ENCODE measurements around the gene ENDOU.

ENDOU gene

DNA sequence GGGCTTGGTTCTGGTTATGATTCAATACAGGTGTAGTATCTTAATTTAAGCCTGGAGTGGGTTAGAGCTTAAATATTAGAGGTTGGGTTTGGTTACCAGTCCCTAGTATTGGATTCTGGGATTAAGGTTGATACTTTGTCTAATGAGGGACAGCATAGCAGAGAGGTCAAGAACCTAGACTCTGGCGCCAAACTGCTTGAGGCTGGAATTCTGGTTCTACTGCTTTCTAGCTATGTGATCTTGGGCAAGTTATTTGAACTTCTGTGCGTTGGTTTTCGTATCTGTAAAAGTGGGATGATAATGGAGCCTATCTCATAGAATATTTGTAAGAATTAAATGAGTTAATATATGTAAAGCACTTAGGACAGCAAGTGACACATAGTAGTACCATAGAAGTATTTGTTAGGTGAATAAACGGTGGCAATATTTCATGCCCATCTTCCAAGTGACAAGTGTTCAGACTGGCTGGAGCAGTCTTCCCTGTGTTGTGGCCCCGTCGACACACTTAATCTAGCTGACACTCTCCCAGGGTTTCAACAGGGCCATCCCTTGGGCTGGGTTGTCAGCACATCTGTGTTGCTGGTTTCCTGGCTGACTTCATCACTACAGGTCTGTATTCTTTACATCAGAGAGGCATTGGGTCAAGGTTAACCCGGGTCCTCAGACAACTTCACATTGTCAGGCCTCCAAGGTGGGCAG is 3.0 kb downstream of the ENDOU start:
- DNase-seq: no peak

DNA sequence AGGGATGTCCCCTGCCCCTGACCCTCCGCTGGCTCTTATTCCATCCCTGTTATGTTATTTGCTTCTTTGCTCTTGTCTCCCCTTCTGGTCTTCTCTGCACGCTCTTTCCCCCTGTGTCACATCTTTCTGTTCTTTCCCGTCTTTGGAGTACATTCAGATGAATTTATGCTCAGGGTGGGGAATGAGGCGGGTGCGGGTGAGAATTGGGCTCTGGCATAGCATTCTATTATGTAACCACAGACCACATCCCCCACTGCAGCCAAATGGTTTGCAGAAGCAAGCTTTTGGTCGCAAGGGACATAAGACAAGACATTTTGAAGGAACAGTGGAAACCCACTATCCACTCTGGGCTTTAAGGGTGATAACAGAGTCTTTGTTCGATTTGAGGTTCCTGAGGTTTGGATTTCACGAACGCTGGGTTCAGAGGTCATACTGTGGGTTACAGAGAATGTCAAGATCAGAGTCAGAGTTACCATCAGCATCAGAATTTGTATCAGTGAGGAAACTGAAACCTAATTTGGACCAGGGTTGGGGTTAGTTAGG is 3.8 kb downstream of the ENDOU start:
- no peak for DNase-seq

DNA sequence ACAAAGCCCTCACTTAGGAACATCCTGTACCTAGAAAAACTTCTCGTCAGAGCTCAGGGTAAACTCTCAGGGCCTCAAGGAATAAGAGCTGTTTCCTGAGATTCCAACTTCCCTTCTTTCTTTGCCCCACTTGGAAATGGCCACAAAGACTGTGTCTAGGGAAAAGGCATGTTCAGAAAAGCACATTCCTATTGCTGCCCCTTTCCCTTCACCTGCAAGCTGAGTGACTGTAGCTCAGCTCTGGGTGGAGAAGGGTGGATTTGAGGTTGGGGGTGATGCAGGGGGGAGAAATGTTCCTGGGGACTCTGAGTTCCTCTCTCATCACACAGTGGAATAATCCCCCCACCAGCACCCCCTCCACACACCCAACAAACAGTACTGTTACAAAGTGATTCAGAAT is 6.8 kb downstream of the ENDOU start:
- no peak for DNase-seq

DNA sequence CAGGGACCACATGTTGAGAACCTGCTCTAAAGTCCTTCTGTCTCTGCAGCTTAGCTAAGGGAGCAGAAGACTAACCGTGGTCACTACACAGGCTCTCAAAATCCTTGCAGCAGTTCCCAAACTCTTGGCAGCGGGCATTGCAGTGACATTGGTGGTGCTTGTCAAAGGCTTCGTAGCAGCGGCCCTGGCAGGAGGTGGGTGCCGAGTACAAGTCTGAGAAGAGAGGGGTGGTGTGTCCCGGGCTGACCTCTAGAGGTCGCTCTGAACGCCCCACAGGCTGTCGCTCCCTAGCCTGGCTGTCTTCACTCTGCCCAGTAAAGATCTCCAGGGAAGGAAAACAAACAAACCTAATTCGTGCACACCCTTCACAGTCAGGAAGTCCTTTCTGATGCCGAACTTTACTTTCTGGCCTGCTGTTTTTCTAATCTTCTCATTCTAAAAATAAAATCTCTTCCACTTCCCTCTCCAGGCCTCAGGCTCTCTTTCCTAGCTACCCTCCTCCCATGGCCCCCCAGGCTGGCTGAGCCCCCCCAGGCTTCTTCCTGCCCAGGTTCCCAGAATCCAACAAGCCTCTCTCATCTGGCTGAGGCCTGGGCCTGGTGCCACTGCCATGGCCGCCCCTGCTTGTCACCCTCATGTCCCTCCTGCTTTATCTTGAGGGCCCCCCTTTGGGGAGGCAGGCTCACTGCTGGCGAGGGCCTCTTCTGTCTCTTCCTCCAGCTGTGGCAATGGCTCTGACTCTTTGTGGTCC is 7.7 kb downstream of the ENDOU start:
- peak in 47 of 51 donors; percentile 18 to 90 (median 73) for DNase-seq

DNA sequence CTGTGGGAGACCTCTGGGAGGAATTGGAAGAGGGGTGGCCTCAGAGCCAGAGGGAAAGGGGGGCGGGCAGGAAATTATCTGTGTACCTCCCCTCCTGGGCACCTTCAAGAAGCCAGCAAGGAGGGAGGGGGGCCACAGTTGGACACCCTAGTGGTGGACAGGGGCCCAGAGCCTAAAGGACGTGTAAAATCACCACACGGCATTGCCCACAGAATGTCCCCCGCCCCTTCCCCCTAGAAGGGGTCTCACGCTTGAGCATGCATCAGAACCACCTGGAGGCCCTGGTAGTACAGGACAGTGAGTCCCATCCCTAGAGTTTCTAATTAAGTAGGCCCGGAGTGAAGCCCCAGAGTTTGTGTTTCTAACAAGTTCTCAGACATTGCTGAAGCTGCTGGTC is 8.2 kb downstream of the ENDOU start:
- DNase-seq: no peak

DNA sequence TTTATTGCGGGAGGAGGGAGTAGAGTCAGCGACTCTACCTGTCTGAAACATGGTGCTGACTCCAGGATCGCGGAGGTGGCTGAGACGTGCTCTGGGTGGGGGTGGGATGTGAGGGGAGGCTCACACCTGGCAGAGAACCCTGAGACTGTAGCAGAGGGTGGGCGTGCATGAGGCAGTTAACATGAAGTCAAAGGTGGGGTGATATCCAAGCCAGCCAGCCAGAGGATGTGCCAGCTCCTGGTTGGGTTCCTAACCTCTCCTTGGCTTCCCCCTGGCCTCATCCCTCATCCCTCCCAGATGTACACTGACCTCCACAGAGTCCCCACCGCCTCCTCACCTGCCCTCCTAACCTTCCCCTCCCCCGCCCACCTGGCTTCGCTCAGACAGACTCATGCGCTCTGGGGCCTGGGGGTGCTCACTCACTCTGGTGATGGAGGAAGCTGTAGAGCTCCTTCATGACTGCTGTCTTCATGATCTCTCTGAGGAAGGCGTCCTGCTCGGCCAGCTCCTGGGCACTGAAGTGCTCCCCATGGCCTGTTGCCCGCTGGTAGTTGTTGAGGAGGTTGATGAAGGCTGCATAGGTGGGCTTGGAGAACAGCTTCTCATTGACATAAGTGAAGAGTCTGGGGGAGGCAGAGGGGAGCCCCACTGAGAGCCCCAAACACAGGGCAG is 9.3 kb downstream of the ENDOU start:
- no peak for DNase-seq

DNA sequence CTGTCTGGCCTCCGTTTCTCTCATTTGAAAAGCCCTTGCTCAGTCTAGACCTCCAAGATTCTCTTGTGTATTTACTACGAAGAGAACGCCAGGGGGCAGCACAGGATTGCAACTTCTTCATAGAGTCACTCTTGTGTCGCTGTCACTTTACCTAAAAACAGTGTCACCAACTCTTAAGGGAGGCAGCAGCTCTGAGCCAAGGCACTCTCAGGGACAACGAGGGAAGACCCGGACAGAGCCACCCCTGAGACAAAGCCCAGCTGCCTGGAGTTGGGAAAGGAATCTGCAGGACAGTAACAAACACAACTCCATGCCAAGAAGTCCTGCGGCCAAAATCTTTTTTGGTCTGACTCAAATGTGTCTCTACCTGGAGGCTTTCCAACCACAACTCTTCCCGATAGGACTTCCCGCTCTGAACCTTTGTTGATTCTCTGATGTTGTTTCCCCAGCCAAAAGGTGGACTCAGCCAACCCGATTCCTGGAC is 9.9 kb downstream of the ENDOU start:
- peak in 47 of 51 donors; percentile 25 to 93 (median 63) for DNase-seq

DNA sequence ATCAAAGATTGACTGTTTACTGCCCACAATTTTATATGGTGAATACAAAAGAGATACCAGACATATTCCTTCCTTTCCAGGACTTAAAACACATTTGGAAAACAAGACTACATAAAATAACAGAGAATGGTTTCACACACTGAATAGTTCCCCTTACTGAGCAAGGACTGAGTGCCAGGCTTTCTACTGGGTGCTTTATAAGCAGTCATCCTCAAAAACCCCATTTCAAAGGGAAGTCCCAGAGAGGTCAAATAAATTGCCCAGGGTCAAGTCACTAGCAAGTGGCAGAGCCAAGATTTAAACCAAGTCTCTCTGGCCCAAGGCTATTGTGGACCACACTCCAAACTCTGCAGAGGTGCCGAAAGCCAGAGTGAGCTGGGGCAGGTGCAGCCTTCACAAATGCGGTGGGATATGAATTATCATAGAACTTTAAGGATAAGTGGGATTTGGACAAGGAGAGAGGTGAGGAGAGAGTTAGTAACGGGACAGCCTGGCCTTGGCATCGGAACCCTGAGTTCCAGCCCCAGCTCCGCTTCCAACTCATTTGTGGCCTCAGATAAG is 10.4 kb downstream of the ENDOU start:
- DNase-seq: no peak

DNA sequence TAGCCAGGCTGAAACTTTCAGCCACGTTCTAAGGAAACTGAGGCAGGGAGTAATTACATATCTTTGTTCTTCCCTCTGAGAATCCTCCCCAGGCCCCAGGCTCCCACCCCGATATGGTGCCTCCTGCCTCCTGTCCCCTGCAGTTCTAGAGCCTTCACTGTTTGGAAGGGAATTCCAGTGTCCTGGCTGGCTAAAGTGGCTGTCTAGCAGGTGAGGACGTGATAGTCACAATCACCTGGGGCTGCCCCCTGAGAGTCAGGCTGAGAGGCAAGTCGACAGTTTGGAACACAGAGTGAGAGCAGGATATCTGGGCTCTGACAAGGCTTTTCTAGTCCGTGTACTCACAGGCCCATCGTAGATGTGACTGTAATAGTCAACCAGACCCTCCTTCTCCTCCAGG is 13.1 kb downstream of the ENDOU start:
- DNase-seq: no peak

DNA sequence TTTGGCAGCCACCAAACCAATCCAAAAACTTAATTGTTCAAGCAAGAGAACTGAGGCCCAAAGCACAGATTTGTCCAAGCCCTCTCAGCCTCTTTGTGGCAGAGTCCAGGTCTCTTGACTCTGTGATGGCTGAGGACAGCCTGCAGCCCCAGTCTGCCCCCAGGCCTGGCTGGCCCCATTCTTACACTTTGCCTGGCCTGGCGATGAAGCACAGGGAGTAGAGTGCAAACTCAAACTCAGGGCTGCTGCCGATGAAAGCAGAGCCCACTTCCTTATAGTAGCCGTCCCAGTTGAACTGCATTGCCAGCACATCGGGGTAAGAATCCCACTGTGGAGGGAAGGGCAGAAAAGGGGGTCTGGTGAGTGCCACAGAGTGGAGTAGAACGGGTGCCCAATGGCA is 13.8 kb downstream of the ENDOU start:
- DNase-seq: no peak

DNA sequence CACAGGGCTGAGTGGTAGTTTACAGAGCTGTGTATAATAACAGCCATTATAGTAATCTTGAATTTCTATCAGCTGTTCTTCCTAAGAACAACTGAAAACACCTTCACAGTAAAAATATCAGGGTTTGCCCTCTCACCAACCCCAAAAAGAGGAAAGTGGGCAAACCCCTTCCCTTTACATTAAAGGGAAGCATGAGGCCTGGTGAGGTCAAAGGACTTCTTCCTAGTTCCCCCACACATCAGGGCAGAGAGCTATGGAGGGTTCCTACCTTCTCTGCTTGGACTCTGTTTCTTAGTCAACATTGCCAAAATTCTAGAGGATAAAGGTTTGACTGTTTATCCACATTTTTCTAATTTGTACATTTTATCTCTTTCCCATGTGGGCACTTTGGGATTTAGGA is 15.0 kb downstream of the ENDOU start:
- DNase-seq: no peak

DNA sequence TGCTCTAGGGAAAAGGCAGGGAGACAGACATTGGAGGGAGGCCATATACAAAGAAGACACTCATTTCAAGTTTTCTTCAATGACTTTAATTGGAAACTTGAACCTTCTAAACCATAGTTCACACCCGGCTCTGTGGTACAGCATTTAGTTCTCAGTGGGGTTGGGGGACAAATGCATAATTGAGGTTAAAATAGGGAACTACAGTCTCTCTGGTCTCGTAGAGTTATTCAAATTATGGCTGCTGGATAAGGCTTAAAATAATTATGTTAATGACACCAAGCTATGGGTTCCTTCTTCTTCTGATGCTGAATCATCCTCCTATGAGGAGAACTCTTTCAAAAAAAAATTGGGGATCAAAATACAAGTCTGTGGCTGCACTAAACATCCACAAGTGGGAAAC is 15.6 kb downstream of the ENDOU start:
- DNase-seq: no peak

DNA sequence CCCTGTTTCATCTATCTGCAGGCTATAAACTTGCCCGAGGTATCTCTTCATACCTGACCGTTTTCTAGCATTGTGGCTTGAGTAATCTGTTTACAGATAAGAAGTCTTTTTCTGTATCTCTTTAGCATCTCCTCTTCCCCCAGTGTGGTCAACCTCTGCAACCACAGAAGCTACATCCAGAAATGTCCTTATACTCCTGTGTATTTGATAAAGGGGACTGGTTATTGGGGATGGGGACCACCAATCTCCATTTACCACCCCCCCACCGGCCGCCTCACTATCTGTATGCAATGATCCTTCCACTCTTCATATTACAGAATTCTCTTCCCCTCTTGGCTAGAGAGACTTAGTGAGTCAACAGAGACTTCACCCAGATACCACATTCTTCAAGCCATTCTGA is 16.1 kb downstream of the ENDOU start:
- DNase-seq: no peak

DNA sequence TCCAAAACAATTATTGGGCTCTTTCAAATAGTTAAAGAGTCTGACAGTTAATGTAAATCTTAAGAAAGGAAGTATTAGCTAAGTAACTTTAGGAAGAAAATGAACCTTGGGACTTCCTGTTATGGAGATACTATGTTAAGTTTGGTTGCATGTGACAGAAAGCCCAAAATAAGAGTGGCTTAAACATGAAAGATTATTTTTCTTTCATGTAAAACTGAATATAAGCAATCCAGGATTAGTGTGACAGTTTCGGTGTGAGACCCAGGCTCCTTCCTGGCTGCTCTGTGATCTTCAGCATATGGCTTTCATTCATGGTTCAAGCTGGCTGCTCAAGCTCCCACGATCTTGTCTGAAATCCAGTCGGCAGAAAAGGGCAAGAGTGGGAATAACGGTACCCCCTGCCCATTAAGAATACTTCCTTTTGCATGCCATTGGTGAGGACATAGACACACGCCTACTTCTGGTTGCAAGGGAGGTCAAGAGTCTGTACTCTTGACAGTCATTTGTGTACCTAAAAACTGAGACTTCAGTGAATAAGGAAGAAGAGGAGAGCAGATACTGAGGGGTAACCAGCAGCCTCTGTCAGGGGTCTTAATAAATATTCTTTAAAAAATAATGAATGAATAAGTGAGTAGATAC is 17.3 kb downstream of the ENDOU start:
- DNase-seq: no peak

DNA sequence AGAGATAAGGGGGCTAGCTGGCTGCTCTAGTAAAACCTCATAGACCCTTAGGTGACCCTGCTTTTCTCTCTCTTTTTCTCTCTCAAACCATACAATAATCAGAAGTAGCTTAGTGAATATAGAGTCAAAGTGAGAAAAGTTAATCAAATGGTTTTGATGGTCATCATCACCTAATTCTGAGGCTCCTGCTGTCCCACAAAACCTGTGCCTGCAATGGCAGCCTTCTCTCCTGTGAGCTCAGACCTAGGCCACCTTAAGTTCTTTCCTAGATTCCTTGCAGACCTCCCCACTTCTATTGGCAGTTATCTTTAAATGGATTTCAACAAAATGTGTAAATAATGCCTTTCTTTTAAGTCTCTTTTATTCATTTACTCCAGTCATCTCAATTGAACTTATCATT is 17.9 kb downstream of the ENDOU start:
- DNase-seq: no peak

DNA sequence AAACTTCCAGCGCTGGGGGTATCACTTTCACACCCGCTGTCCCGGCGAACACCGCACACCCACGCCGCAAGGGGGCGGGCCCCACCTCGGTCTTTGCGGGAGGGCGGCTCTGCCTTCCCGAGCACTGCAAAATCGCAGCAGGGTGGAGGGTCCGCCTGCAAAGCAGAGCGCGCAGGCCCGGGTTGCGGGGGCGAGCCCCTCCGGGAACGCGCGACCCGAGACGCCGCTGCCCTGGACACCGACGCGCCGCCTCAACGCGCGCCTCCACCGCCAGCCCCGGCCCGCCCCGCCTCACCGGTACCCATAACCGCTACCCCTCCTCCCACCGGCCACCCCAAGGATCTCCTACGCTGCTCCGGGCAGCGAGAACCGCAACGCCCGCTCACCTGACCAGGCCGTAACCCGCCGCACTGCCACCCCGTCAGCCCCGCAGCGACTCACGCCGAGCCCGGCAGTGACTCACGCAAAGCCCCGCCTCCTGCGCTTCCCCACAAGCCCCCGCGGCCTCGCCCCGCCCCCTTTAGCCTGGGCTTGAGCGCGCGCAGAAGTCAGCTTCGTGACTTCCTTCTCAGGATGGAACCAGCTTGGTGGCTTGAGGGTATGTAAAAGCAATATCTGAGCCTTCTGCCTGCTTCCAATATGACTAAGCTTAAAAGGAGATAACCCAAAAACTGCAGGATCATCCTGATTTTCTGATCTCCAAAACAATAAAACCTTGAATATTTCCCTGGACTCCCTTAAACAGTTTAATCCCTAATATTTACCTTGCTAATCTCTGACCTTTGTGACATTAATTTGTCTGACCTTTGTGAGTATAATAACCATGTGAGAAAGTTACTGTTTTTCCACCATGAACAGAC is 19.5 kb downstream of the ENDOU start, which contains the start of gene RPAP3:
Gene RPAP3 (minus strand): TSS at position 465 of the 860 bp plus-strand sequence. CDS start 3,190 bp downstream, outside the sequence.
- peak; percentile 55 to 94 (median 87) for DNase-seq

DNA sequence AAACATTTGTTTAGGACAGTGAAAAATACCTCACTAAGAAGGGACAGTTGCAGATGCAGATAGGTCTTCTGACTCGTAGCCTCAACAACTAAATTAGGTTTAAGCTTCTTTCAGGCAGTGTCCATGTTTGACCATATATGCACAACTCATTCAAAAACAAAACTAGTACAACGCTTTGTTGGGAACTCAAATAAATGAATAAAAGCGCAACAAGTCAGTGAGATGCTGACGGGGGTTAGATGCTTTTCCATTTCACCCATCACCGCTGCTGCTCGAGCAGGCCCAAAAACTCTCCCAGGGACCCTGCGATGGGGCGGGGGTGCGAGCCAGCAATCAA is 20.1 kb downstream of the ENDOU start:
- no peak for DNase-seq

DNA sequence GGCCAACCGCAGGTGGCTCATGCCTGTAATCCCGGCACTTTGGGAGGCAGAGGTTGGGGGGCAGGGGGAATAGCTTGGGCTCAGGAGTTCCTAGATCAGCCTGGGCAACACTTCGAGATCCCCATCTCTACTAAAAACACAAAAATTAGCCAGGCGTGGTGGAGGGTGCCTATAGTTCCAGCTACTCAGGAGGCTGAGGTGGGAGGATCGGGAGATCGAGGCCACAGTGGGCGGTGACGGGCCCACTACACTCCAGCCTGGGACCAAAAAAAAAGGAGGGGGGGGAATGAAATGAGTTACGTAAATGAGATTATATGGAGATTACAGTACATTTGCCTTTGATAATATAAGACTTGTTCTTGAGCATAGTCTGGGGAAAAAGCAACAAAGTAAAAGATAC is 20.6 kb downstream of the ENDOU start:
- no peak for DNase-seq

DNA sequence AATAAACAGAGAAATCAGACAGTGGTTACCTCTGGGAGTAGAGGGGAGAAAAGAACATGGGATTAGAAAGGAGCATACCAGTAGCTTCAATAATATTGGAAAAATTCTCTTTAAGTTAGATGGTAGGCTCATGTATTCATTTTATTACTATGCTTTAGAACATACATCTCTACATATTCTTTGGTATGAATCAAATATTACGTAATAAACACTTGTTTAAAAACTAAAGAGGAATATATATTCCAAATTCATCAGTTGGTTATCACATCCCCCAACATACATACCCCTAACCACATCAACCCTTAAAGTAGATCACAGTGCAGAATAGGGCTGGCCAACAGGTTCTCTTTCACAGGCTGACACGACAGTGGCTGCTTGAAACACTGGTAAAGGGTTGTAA is 25.0 kb downstream of the ENDOU start:
- no peak for DNase-seq

DNA sequence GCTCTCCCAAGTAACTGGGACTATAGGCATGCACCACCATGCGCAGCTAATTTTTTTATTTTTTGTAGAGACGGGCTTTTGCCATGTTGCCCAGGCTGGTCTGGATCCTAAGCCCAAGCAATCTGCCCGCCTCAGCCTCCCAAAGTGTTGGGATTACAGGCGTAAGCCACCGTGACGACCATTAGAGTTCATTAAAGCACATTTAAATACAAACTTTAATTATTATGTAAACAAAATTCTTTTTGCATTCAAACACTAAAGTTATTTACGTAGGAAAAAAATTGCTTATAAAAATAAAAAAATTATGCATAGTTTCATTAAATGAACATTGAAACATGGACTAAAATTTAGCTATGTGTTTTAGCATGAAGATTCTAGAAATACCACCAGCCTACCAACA is 26.7 kb downstream of the ENDOU start:
- no peak for DNase-seq

Measured in hypothalamus (tissue), 51 donors.